Glomerular visceral epithelial cell (primary cell): ENCODE measurements around the gene ATXN1L.
"Not testable (repeated sequence)": the region's sequence is repeated elsewhere in the genome, so short reads cannot be mapped to it uniquely, and the experiment has no call there.

Source experiments
- DNase-seq: peaks from one replicate; pipeline ENCODE4 v3.0.0-alpha.2; 2016; ENCODE audit errors: extremely low spot score

The ATXN1L gene

GRCh38 chr16:71852158-71852557 lies 6.4 kb downstream of the ATXN1L start:
- no peak for DNase-seq

DNA sequence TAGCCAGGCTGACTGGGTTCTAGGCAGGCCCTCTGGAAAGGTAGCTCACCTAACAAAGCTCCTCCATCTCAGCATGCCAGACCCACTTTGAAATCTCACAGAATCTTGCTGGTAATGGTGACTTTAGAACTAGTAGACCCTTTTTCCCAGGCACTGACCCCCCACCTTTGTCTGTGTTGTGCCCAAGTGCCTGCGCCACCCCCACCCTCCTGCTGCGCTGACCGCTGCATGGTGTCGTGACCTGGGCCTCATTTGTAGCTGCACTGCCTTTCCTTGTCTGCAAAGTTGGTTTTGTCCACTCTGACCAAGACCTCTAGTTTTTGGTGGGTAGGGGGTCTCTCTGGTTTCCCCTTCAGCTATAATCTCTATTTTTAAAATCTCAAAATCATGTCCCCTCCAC lies 6.8 kb downstream of the ATXN1L start:
- no peak for DNase-seq

- DNase-seq: no peak
These were observed 7.6 kb downstream of the ATXN1L start for GRCh38 chr16:71853413-71853812.

DNA sequence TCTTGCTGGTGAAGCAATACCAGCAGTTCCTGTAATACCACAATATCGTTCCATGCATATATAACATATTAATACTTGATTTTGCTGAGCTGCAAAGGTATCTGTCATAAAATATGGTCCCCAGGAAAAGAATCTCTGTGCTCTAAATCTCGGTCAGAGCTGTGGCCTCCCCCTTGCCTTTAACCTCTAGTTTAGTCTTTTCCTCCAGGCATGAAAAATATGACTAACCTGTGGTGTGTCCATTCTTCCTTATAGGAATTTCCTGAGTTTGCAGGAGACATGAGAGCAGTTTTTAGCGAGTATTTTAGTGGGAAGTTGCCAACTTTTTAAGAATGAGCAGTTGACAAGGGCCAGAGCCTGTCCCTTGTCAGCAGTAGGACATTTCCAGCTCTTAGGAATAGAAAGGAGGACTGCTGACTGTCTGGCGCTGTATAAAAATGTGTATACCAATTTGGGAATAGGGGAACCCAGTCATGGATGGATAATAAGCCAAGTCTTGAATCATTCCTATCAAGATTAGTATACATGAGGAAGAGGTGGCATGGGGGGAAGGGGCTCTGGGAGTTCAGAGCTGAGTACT lies 8.7 kb downstream of the ATXN1L start:
- DNase-seq: peak; percentile 53

DNA sequence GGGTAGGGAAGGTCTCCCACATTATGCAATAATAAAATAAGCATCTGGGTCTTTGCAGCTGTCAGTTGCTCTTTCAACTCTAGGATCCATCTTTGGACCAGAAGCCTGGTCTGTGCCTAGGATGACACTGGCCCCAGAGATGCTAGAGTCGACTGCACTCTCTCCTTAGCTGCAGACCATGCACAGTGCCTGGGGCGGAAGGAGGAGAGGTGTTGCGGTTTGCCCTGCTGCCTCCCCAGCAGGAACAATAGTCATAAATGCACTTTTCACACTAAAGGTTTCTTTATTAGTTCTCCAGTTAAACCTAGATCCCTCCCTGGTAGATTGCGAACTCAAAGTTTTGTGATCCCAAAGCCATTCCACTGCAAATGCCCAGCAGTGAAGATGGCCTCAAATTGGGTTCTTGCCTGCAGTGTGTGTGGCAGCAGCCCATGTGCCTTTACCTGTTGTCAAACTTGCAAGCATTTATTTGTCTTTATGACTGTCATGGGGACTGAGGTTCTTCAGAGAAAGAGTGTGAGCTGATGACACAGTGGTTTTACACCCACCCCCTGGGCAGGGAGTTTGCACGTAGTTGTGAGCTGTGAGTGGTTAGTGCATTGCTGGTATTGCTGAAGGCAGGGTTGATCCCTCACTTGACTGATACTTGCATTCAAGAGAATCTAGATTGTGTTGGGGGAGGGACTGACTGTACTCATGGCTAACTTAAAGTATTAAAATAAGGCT lies 10.3 kb downstream of the ATXN1L start:
- no peak for DNase-seq

GRCh38 chr16:71859762-71860521 lies 14.2 kb downstream of the ATXN1L start:
- no peak for DNase-seq

DNA sequence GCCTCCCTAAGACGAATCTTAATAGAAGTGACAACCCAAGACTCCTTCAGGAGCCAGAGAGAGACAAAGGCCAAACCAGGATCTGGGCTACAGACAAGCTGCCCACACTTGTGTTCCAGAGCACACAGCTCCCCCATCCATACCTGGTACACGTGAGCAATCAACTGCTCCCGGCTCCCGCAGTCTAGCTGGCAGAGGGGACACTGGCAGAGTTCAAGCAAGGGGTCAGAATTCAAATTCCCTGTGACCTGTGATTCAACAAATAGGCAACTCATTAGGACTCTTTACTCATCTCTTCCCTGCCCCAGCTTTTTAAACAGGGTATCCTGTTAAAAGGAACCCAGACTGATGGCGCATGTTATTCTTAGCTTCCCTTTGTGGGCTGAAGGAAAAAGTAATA lies 18.2 kb downstream of the ATXN1L start:
- DNase-seq: no peak

DNA sequence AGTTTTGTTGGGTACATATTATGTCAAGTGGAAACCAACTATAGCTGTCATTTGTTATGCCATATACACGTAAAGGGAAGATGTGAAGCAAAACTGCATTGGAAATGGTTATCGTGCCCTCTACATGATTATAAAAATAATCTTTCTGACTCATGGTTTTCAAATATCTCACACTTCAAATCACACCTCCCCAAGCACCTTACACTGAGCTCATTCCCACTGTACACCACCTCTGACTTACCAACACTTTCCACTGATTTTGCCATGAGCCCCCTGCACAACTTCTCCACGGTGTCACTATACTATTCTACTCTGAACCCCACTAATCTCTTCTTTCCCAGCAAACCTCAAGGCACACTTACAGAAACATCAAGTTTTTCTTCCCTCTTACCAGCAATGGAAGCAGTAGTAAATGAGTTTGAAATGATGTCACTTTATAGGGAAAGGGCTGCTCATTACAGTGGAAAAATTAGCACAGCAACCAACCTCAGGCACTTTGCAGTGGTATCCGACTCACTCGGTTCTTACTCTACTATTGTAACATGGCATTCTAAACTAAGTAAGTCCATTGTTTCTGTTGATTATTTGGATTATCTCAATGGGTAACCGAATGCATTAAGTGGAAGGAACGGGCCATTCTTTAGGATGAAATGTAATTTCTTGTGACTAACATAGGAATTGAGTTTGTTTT lies 19.5 kb downstream of the ATXN1L start:
- no peak for DNase-seq

DNA sequence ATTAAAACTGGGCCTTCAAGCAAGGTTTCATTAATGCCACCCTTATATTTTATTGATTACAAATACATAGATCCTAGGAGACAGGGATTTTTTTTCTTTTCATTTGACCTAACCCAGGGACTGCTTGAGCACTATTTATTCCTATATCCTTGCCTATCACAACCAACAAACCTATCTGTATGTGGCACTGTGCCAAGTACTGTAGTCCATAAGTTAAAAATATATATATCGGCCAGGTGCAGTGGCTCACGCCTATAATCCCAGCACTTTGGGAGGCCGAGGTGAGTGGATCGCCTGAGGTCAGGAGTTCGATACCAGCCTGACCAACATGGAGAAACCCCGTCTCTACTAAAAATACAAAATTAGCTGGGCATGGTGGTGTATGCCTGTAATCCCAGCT lies 21.4 kb downstream of the ATXN1L start:
- DNase-seq: not testable (repeated sequence)

- no peak for DNase-seq
These were observed 22.2 kb downstream of the ATXN1L start for GRCh38 chr16:71867939-71868338.

- no peak for DNase-seq
These were observed 23.3 kb downstream of the ATXN1L start for GRCh38 chr16:71869089-71869488.

GRCh38 chr16:71870818-71871217 lies 25.0 kb downstream of the ATXN1L start:
- no peak for DNase-seq

GRCh38 chr16:71873199-71873598 lies 27.4 kb downstream of the ATXN1L start:
- DNase-seq: no peak

DNA sequence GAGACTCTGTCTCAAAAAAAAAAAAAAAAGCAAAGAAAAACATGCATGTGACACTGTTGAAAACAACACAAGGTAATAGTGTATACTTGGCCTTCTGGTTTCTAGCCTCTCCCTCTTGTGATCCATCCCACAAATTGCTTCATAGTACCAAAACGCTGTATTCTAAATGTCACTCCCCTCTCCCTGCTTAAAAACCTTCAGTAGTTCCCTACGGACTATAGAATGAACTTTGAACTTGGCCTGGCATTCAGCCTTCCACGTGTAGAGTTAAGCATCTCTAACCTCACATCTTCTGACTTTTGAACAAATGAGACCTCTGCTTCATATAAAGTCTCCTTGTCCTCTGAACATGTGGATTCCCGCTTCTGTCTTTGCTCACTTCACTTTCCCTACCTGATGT lies 33.1 kb downstream of the ATXN1L start:
- no peak for DNase-seq

- no peak for DNase-seq
These were observed 34.4 kb downstream of the ATXN1L start for GRCh38 chr16:71880176-71880575.

DNA sequence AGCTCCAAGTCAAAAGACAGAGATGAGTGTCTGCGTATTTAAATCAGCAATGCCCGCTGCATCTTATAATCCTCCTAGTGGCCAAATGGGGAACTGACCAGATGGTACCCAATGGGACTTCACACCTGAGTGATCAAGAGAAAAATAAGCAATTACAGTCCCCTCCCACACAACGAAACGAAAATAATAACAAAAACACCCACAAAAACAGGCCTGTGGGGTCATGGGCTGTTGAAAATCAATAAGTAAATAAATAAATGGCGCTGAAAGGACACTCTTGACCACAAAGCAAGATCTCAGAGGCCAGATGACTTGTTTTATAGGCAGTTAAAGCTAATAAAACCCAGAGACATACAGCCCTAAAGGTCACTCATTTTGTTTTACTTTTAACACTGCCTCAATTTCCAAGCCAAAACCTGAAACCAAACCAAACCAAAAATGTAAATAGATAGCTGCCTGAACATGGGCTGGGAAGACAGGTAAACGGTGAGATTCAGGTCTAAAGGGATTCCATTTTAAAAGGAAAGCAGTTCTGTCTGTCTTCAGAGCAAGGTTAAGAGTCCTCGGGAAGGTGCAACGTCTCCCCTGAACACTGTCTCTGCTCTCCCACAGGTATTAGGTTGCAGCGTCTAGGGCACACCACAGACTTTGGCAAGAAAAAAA lies 36.9 kb downstream of the ATXN1L start:
- peak; percentile 72 for DNase-seq

GRCh38 chr16:71883168-71883848 lies 37.5 kb downstream of the ATXN1L start:
- DNase-seq: peak; percentile 12

DNA sequence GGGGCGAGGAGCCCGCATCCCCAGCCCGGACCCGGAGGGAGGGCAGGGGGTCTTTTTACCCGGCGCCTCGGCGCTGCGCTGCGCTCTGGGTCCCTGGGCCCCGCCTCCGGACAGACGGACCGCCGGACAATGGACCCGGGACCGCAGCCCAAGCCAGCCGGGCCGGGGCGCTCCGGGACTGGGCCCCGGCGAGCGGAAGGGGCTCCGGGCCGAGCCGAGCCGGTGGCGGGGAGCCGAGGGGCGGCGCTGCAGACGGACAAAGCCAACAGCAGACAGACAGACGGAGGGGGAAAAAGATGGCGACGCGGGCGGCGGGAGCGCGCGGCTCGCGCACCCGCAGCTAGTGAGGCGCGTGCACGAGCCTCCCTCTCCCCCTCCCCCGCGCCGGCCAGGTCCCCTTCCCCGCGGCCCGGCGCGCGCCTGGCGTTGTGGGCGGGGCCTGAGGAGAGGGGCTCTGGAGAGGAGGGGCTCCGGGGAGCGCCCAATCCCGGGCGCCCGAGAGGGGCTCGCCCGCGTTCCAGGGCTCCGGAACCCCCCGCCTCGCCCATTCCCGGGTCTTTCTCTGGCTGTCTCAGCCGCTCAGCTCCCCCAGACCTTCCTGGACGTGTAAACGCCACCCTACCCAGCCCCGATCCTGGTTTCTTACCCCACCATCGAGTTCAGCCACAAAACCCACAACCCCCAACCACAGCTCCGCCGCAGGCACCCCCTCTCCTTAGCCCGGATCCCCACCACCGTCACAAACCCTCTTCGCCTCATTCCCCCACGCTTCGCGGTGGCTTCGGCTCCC lies 38.3 kb downstream of the ATXN1L start, which contains the start of gene ZNF821:
ZNF821 (minus strand) TSS at position 334 of the 790 bp plus-strand sequence. CDS start 4,236 bp downstream, outside the sequence.
- DNase-seq: peak; percentile 67

DNA sequence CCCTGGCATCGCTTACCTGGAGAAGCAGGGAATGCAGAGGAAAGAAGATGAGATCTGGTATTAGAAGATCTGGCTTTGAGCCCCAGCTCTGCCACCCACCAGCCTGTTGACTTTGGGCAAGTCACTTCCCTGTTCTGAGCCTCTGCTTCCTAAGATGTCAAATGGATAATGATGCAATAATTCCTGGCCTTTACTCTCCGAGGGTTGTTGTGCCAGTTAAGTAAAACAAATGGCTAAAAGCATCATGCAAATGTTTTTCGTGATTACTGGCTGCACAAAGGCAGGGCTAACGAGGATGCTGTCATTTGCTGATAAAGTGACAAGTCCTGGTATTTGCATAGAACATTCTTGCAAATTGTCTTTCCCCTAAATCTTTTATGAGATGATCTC lies 39.5 kb downstream of the ATXN1L start:
- no peak for DNase-seq

- DNase-seq: no peak
These were observed 43.4 kb downstream of the ATXN1L start for GRCh38 chr16:71889147-71889546.
